Neutrophil (primary cell): ENCODE data around the gene FHOD3.

Experiments
- H3K27ac ChIP-seq: fragments of 200-600 bp; sonication (generic); 2 replicates; pipeline ENCODE4 v1.5.1; 2016; ENCODE audit warnings: mild to moderate bottlenecking, moderate library complexity
- H3K27me3 ChIP-seq: fragments of 200-600 bp; sonication (generic); 2 replicates; pipeline ENCODE4 v1.6.0; 2016; ENCODE audit warnings: mild to moderate bottlenecking
- H3K36me3 ChIP-seq: fragments of 200-600 bp; sonication (generic); 2 replicates; pipeline ENCODE4 v1.5.1; 2017
- H3K4me1 ChIP-seq, 2 experiments: fragments of 200-600 bp in 1 of 2; sonication (generic) in 1 of 2; 1 replicate in 1 of 2; 2 replicates in 1 of 2; pipeline versions ENCODE4 v1.5.1 to v1.6.1; 2013 to 2016; ENCODE audit warnings: low read depth in 1 of 2, low read length in 1 of 2, mild to moderate bottlenecking in 1 of 2, moderate library complexity in 1 of 2; ENCODE audit not compliant: control insufficient read depth in 1 of 2, insufficient read depth in 1 of 2
- H3K4me3 ChIP-seq, 2 experiments: fragments of 200-600 bp in 1 of 2; sonication (generic) in 1 of 2; 1 replicate in 1 of 2; 2 replicates in 1 of 2; pipeline ENCODE4 v1.5.1; 2013 to 2016; ENCODE audit warnings: low read depth in 1 of 2, low read length in 1 of 2, mild to moderate bottlenecking in 1 of 2, moderate library complexity in 1 of 2
- H3K9me3 ChIP-seq: fragments of 200-600 bp; sonication (generic); 2 replicates; pipeline ENCODE4 v1.5.1; 2016
- TF ChIP-seq, protein P1 (sequence below): fragments of 200-600 bp; sonication (generic); IDR thresholded peaks from 2 replicates; pipeline ENCODE4 v1.5.1; 2016; ENCODE audit warnings: antibody characterized with exemption

The FHOD3 gene

DNA sequence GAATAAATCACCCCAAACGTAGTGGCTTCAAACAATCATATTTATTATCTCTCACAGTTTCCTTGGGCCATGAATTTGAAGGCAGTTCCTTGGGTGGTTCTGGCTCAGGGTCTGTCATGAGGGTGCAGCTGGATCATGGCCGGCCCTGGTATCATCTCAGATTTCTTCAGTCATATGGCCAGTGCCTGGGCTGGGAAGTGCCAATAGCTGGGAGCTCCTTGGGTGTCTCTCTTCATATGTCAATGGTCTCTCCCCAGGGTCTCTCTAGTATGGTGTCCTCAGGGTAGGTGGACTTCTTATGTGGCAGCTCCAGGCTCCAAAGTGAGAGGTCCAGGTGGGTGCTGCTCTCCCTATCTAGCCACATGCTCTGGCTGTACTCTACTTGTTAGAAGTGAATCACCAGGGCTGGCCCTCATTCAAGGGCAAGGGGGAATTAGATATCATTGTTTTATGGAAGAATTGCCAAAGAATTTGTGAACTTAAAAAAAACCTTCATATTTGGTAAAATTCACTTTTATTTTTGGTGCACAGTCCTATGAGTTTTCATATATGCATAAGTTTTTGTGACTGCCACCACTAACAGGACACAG lies 15.4 kb downstream of the FHOD3 start:
- no peaks in the 10 kb centered on the region for H3K4me1 ChIP-seq
- TF ChIP-seq, protein P1, sequence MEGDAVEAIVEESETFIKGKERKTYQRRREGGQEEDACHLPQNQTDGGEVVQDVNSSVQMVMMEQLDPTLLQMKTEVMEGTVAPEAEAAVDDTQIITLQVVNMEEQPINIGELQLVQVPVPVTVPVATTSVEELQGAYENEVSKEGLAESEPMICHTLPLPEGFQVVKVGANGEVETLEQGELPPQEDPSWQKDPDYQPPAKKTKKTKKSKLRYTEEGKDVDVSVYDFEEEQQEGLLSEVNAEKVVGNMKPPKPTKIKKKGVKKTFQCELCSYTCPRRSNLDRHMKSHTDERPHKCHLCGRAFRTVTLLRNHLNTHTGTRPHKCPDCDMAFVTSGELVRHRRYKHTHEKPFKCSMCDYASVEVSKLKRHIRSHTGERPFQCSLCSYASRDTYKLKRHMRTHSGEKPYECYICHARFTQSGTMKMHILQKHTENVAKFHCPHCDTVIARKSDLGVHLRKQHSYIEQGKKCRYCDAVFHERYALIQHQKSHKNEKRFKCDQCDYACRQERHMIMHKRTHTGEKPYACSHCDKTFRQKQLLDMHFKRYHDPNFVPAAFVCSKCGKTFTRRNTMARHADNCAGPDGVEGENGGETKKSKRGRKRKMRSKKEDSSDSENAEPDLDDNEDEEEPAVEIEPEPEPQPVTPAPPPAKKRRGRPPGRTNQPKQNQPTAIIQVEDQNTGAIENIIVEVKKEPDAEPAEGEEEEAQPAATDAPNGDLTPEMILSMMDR, result no peak
- H3K27me3 ChIP-seq, result peaks cover 28% of the 10 kb centered on the region

DNA sequence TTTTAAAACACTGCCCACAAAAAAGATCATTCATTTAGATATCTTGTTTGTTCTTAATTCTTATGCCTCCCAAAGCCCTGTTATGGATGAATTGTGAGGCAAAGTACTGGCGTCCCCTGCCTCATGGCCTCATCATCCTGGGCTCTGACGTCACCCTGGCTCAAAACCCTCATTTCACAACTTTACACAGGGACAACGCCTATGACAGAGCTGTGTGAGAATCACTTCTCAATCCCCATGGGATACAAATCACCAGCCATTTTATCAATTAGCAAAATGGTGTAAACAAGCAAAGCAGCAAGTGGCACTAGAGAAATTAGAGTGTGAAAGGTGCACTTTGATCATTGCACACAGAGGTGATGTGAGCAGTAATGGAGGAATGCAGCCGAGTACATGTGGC lies 16.6 kb downstream of the FHOD3 start:
- peaks cover 18% of the 10 kb centered on the region for H3K27me3 ChIP-seq
- no peaks in the 10 kb centered on the region for H3K36me3 ChIP-seq
- H3K4me3 ChIP-seq, result no peak overlapping the region
- no peaks in the 10 kb centered on the region for H3K9me3 ChIP-seq
- no peak overlapping the region for H3K27ac ChIP-seq
- TF ChIP-seq, protein P1, result no peak
- H3K4me1 ChIP-seq, result no peaks in the 10 kb centered on the region

More for the DNA sequence above, 15.4 kb downstream of the FHOD3 start:
- no peaks in the 10 kb centered on the region for H3K9me3 ChIP-seq
- H3K36me3 ChIP-seq, result no peaks in the 10 kb centered on the region
- H3K4me3 ChIP-seq, result no peak overlapping the region
- H3K27ac ChIP-seq, result no peak overlapping the region

DNA sequence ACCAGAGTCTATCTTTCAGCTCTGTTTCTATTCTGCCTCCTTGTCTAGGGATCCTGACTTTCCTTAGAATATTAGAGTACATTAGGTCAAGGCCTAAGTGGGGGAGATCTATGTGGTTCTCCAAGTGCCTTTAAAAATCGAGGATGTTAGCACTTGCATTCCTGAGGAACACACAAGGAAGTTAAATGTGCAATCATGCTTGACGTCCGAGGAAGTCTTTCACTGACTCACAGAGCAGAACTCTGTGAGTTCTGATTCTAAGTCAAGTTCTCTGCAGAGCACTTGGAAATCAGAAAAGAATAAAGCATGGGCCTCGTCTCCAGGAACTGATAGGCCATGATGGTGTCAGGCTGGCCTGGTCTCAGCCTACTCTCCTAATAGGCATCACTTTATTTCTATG lies 17.2 kb downstream of the FHOD3 start:
- Histone ChIP-seq H3K9me3 (no peaks in the 10 kb centered on the region), H3K36me3 (no peaks in the 10 kb centered on the region), H3K4me3 (no peak overlapping the region), H3K4me1 (no peaks in the 10 kb centered on the region), H3K27me3 (peaks cover 11% of the 10 kb centered on the region), H3K27ac (no peak overlapping the region)
- TF ChIP-seq, protein P1, result no peak

DNA sequence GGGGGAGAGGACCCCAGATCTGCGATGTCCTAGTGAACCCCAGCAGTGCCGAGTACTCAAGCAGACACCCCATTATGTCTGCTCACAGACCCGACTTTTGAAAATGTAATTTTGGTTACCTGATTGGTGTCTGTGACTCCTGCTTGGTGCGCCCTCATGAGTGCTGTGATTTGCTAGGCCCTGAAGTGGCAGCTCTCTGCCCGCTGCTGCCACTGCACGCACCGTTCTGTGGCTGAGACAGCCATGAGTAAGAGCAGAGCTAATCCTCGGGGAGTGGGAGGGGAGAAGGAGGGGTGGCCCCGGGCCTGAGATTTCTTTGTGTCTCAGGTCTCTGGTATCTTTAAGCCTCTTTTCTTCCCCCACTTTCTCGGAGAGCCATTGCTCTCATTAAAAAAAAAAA lies 18.2 kb downstream of the FHOD3 start:
- Histone ChIP-seq H3K27ac (no peak overlapping the region), H3K4me3 (no peak overlapping the region), H3K36me3 (no peaks in the 10 kb centered on the region), H3K27me3 (peaks cover 6% of the 10 kb centered on the region), H3K4me1 (no peaks in the 10 kb centered on the region), H3K9me3 (no peaks in the 10 kb centered on the region)
- TF ChIP-seq, protein P1, result no peak

DNA sequence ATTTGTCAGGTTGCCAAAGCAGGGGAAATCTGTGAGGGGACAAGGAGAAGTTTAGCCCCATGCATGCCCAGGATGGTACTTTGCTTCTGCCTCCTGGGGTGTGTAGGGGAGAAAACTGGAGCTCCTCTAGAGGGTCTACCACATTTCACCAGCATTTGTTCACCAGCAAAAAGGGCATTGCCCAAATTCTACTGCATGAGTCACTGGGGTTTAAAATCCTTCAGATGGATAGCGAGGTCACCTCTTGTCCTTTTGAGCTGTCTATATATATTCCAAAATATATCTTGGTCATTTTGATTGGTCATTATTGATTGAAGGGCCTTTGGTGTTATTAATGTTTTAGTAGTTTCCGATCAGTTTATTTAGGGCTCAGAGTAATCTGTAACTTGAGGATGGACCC lies 18.7 kb downstream of the FHOD3 start:
- H3K9me3 ChIP-seq, result no peaks in the 10 kb centered on the region
- no peaks in the 10 kb centered on the region for H3K4me1 ChIP-seq
- TF ChIP-seq, protein P1, result no peak
- H3K4me3 ChIP-seq, result no peak overlapping the region
- H3K27ac ChIP-seq, result no peak overlapping the region
- H3K36me3 ChIP-seq, result no peaks in the 10 kb centered on the region
- peaks cover 6% of the 10 kb centered on the region for H3K27me3 ChIP-seq
